Common myeloid progenitor, CD34-positive (primary cell): ENCODE data around the gene SMOC2.

Experiments used
- CTCF ChIA-PET: fragments of 350-600 bp; sonication (Branson Sonifier 250); formaldehyde crosslinking; loops from one replicate; lab custom pipeline; 2021; ENCODE audit warnings: antibody characterized with exemption; lab: Charles Lee
- POLR2A ChIA-PET: fragments of 350-600 bp; sonication (Branson Sonifier 250); formaldehyde crosslinking; loops from one replicate; lab custom pipeline; 2021; ENCODE audit warnings: antibody characterized with exemption; lab: Charles Lee
- DNase-seq, 3 donors: peaks; one replicate each; pipeline versions ENCODE4 v3.0.0 to v3.0.0-alpha.2; 2013
- H3K27ac ChIP-seq, 2 experiments: 1 replicate in 1 of 2; 2 replicates in 1 of 2; pipeline ENCODE4 v1.7.0; 2013; ENCODE audit warnings: inconsistent platforms in 2 of 2, low read length in 2 of 2, mild to moderate bottlenecking in 2 of 2, low read depth in 1 of 2, moderate library complexity in 1 of 2; ENCODE audit not compliant: severe bottlenecking in 2 of 2, insufficient read depth in 1 of 2, poor library complexity in 1 of 2
- H3K27me3 ChIP-seq, 5 experiments: replicated peaks in 2 of 5; 1 replicate in 3 of 5; 2 replicates in 2 of 5; pipeline versions ENCODE4 v1.6.1 to v1.7.0; 2013; ENCODE audit warnings: low read length in 4 of 5, mild to moderate bottlenecking in 2 of 5, moderate library complexity in 2 of 5, inconsistent platforms in 1 of 5; ENCODE audit not compliant: insufficient read depth in 5 of 5, control insufficient read depth in 4 of 5
- H3K36me3 ChIP-seq, 4 experiments: 1 replicate in 2 of 4; 2 replicates in 2 of 4; pipeline versions ENCODE4 v1.6.1 to v1.7.0; 2013; ENCODE audit warnings: low read length in 3 of 4, control low read depth in 1 of 4, mild to moderate bottlenecking in 1 of 4; ENCODE audit not compliant: control insufficient read depth in 4 of 4, insufficient read depth in 4 of 4
- H3K4me1 ChIP-seq, 4 experiments: 1 replicate in 3 of 4; 2 replicates in 1 of 4; pipeline versions ENCODE4 v1.6.1 to v1.7.1; 2013; ENCODE audit warnings: low read length in 3 of 4, mild to moderate bottlenecking in 3 of 4, control low read depth in 1 of 4, inconsistent platforms in 1 of 4, moderate library complexity in 1 of 4; ENCODE audit not compliant: control insufficient read depth in 4 of 4, insufficient read depth in 4 of 4; ENCODE audit errors: control extremely low read depth in 1 of 4
- H3K4me3 ChIP-seq, 7 experiments: 1 replicate in 4 of 7; 2 replicates in 3 of 7; pipeline versions ENCODE4 v1.5.1 to v1.7.0; 2013; ENCODE audit warnings: mild to moderate bottlenecking in 7 of 7, low read length in 6 of 7, moderate library complexity in 6 of 7, inconsistent platforms in 2 of 7, low read depth in 2 of 7, control low read depth in 1 of 7; ENCODE audit not compliant: insufficient read depth in 4 of 7, control insufficient read depth in 1 of 7; ENCODE audit errors: extremely low read depth in 1 of 7
- H3K9me3 ChIP-seq, 5 experiments: 1 replicate in 4 of 5; 2 replicates in 1 of 5; pipeline versions ENCODE4 v1.6.1 to v1.7.1; 2013; ENCODE audit warnings: low read length in 4 of 5, mild to moderate bottlenecking in 2 of 5, inconsistent platforms in 1 of 5, low read depth in 1 of 5, moderate library complexity in 1 of 5; ENCODE audit not compliant: control insufficient read depth in 4 of 5, insufficient read depth in 2 of 5; ENCODE audit errors: control extremely low read depth in 1 of 5
- WGBS: methylation state at CpG from one replicate; pipeline ENCODE4 v1.1.5; 2013; ENCODE audit not compliant: insufficient coverage; 5-methylcytosine and 5-hydroxymethylcytosine counted together

SMOC2 gene

DNA sequence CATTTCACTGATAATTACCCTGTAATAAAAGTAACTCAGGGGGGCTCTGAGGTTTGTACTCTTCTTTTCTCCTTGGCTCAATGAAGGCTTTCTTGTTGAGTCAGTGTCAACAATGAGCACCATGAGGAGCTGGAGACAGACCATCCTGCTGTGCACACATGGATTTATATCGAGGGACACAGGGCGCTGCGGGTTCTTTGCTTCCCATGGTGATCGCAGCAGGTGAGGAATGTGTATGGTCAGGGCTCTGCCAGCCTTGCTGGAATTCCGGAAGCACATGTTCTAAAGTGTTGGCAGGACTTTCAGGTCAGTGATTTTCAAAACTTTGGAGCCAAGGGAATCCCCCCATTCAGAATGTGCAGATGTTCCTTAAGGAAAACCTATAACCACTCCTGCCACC lies 27.1 kb downstream of the SMOC2 start:
- H3K36me3 ChIP-seq, result no peaks in the 10 kb centered on the region
- DNase-seq, result no peak
- ChIA-PET POLR2A (no interaction called here), CTCF (no interaction called here)
- 65% methylated on average over 5 of the region's 5 CpGs for WGBS
- H3K27ac ChIP-seq, result no peak overlapping the region
- H3K4me3 ChIP-seq, result no peak overlapping the region
- H3K27me3 ChIP-seq, result peaks cover 0 to 8% (median 3%) of the 10 kb centered on the region in 5 experiments
- peaks cover 0 to 3% (median 0%) of the 10 kb centered on the region in 5 experiments for H3K9me3 ChIP-seq
- H3K4me1 ChIP-seq, result no peaks in the 10 kb centered on the region

DNA sequence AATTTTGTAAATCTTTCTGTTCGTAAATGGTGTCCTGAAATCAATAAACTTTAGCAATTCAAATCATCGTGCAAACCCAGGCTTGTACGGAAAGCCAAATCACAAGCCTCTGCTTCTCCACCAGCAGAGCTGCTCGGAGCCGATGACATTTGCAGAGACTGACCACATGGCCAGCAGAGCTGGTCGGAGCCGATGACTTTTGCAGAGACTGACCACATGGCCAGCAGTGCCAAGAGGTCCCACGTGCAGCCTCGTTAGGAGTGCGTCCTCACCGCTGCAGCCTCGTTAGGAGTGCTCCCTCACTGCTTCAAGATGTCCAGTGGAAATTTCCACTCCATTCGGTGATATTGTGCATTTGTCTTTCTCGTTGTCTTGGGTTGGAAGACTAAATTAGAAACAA lies 28.5 kb downstream of the SMOC2 start:
- CTCF ChIA-PET, result no interaction called here
- POLR2A ChIA-PET, result no interaction called here

DNA sequence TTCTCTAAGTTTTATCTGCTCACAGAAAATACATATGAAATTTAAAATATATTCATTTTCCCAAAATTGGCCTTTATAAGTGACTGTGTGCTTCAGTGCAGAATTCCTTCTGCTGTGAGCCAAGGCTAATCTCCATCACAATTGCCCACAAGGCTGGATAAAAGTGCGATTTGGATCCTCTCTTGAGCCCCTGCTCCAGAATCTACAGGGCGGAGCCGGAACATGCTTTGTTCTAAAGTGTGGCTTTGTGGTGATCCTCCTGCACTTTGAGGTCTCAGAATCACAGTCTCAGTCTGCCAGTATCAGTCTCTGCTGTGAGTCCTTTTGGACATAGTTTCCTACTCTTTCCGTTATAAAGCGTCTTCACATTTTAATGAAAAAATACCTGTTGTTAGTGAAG lies 28.9 kb downstream of the SMOC2 start:
- Histone ChIP-seq H3K36me3 (no peaks in the 10 kb centered on the region), H3K4me3 (no peak overlapping the region), H3K27me3 (peaks cover 0 to 12% (median 3%) of the 10 kb centered on the region in 5 experiments), H3K9me3 (peaks cover 0 to 3% (median 0%) of the 10 kb centered on the region in 5 experiments), H3K4me1 (no peaks in the 10 kb centered on the region), H3K27ac (no peak overlapping the region)
- 100% methylated on average over 2 of the region's 5 CpGs for WGBS
- CTCF ChIA-PET, result no interaction called here
- DNase-seq, result no peak
- POLR2A ChIA-PET, result no interaction called here

More for the DNA sequence above, 28.5 kb downstream of the SMOC2 start:
- whole genome bisulfite sequencing, result 92% methylated on average over 12 of the region's 14 CpGs
- DNase-seq, result no peak
- H3K27me3 ChIP-seq, result peaks cover 0 to 12% (median 3%) of the 10 kb centered on the region in 5 experiments
- H3K4me3 ChIP-seq, result no peak overlapping the region
- H3K27ac ChIP-seq, result no peak overlapping the region
- no peaks in the 10 kb centered on the region for H3K36me3 ChIP-seq
- H3K4me1 ChIP-seq, result no peaks in the 10 kb centered on the region
- H3K9me3 ChIP-seq, result peaks cover 0 to 3% (median 0%) of the 10 kb centered on the region in 5 experiments

DNA sequence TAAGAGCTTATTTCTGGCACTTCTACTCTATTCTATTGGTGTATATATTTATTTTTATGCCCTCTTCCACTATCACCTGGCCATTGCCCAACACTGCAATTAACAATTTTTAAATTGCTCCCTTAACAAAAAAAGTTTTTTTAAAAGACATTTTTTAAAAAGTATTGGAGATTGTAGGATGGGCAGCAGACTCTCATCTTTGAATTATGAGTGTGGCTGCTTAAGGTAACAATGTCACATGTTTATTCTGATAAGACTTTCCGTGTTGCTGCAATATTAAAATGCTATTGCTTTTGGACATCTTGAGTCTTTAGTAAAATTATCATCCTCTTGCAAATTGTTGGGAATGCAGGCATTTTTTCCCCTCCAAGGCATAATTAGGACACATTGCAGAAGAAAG lies 31.4 kb downstream of the SMOC2 start:
- Histone ChIP-seq H3K4me1 (no peaks in the 10 kb centered on the region), H3K27ac (no peak overlapping the region), H3K27me3 (peaks cover 0 to 10% (median 3%) of the 10 kb centered on the region in 5 experiments), H3K4me3 (no peak overlapping the region), H3K9me3 (peaks cover 0 to 3% (median 0%) of the 10 kb centered on the region in 5 experiments), H3K36me3 (no peaks in the 10 kb centered on the region)
- WGBS, result 100% methylated on average over 1 of the region's 1 CpG
- ChIA-PET CTCF (no interaction called here), POLR2A (no interaction called here)
- no peak for DNase-seq

DNA sequence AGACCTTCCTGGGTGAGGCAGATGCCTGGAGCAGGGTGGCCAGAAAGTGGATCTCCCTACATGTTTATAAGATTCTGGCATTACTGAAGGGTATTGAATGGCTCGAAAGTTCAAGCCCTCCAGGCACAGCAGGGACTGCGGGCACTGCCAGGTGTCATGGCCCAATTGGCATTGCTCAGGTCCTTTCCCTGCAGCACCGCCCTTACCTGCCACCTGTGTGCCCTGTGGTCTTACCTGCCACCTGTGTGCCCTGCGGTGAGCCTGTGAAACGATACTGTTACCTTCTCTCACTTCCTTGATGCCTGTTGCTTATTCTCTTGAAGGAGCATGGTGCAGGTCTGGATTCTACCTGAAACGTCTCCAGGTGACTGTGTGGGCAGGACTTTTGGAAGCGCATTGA lies 32.2 kb downstream of the SMOC2 start:
- ChIA-PET CTCF (no interaction called here), POLR2A (no interaction called here)
- H3K36me3 ChIP-seq, result no peaks in the 10 kb centered on the region
- WGBS, result 95% methylated on average over 7 of the region's 7 CpGs
- no peak for DNase-seq
- H3K9me3 ChIP-seq, result peaks cover 0 to 3% (median 0%) of the 10 kb centered on the region in 5 experiments
- no peak overlapping the region for H3K27ac ChIP-seq
- H3K4me1 ChIP-seq, result no peaks in the 10 kb centered on the region
- peaks cover 0 to 8% (median 2%) of the 10 kb centered on the region in 5 experiments for H3K27me3 ChIP-seq
- no peak overlapping the region for H3K4me3 ChIP-seq

DNA sequence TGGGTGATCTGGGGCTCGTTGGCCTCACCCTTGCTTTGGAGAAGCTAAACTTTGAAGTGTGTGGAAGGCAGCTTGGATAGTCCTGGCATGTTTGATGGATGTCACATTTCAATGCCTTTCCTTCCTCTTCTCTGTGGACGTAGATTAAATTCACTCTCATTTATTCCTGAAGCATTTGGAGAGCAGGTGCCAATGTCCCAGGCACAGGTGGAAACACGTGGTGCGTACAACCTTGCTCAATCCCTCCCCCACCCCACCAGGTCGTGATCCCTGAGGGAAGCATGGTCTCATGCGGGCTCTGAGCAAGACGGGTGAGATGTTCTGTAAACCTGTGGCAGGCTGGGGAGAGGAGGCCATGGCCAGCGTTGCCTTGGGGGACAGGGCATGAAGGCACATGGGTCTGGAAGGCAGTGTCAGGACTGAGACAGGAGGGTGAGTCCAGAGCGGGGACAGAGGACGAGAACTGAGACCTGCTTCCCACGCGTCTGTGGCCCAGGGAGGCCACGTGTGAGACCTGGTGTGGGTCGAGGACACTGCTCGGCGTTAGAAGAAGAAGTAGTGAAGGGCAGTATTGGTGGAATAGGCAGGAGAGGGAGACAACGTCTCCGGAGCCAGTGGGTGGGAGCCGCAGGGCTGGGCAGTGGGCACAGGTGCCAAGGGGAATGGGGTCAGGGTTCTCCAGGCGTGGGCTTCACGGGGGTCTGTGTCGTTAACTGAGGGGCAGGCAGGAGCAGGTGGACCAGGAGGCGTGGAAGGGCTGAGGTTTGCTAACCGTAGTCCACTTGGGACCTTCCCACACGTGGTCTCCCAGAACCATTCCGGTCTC lies 34.4 kb downstream of the SMOC2 start:
- Histone ChIP-seq H3K9me3 (peaks cover 0 to 6% (median 2%) of the 10 kb centered on the region in 5 experiments), H3K36me3 (no peaks in the 10 kb centered on the region), H3K4me1 (no peaks in the 10 kb centered on the region), H3K27ac (no peak overlapping the region), H3K27me3 (peaks cover 0 to 3% (median 0%) of the 10 kb centered on the region in 5 experiments), H3K4me3 (no peak overlapping the region)
- ChIA-PET POLR2A (no interaction called here), CTCF (no interaction called here)
- 93% methylated on average over 20 of the region's 26 CpGs for WGBS
- DNase-seq, result no peak

DNA sequence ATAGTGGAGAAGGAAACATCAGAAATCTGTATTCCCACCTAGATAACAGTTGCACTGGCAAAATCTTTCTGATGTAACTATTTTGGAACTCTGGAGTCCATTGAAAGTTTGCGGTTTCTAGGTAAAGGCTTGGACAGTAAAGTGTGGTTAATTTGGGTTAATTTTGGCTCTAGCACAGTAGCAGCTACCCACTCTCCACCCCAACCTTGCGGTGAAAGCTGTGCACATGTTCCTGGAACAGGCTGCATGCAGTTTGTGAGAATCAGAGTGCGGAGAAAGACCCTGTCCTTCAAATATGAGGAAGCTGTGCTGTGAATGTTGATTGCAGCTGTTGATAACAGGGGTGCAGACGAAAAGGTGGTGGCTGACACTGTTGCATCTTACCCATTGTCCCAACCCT lies 38.4 kb downstream of the SMOC2 start:
- CTCF ChIA-PET, result no interaction called here
- DNase-seq, result no peak
- Histone ChIP-seq H3K4me1 (no peaks in the 10 kb centered on the region), H3K9me3 (peaks cover 2 to 4% (median 3%) of the 10 kb centered on the region in 5 experiments), H3K36me3 (no peaks in the 10 kb centered on the region), H3K4me3 (no peak overlapping the region), H3K27me3 (no peaks in the 10 kb centered on the region), H3K27ac (no peak overlapping the region)
- WGBS, result 92% methylated on average over 2 of the region's 4 CpGs
- POLR2A ChIA-PET, result no interaction called here
